Epithelial cell of proximal tubule (primary cell): ENCODE data around the gene OR4C15. TPM values are rescaled to one million over a fixed set of nuclear protein-coding genes. Genes with fewer than 3 reads are reported as not detected.

ENCODE experiments used
- DNase-seq: peaks from one replicate; pipeline ENCODE4 v3.0.0-alpha.2; 2011; ENCODE audit warnings: low read depth
- H3K4me3 ChIP-seq: 2 replicates; pipeline ENCODE4 v1.5.1; 2011; ENCODE audit warnings: low read depth, mild to moderate bottlenecking, low read length
- CTCF ChIP-seq: conservative IDR thresholded peaks from 2 replicates; pipeline ENCODE4 v1.5.1; 2012; ENCODE audit warnings: low read depth, mild to moderate bottlenecking, low read length
- total RNA-seq: library from RNA; depleted of rRNA; stranded (reverse); fragments of >200 nt; gene quantifications from 2 replicates; pipeline ENCODE4 v1.2.3, GENCODE V29; 2015

Gene OR4C15
- not detected in 2 replicates for total RNA-seq

- H3K4me3 ChIP-seq, result no peak within 1 kb of the TSS
- DNase-seq, result no peak
- TF ChIP-seq CTCF, result no peak
Observed at GRCh38 chr11:55554169-55554568, at the start of gene OR4C15. Gene OR4C15 (plus strand): TSS chr11:55554469. CDS start chr11:55554469, 0 bp downstream.

- no peak for TF ChIP-seq CTCF
- no peak within 1 kb of the TSS for H3K4me3 ChIP-seq
- no peak for DNase-seq
Observed at GRCh38 chr11:55571828-55572227, 17.6 kb downstream of the OR4C15 start, which contains the start of gene OR4C16. Gene OR4C16 (plus strand): TSS chr11:55572128. CDS start chr11:55572128, 0 bp downstream.

DNA sequence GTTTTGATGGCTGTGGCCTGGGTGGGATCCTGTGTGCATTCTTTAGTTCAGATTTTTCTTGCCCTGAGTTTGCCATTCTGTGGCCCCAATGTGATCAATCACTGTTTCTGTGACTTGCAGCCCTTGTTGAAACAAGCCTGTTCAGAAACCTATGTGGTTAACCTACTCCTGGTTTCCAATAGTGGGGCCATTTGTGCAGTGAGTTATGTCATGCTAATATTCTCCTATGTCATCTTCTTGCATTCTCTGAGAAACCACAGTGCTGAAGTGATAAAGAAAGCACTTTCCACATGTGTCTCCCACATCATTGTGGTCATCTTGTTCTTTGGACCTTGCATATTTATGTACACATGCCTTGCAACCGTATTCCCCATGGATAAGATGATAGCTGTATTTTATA, 18.3 kb downstream of the OR4C15 start:
- no peak for DNase-seq
- no peak for TF ChIP-seq CTCF
- no peak overlapping the region for H3K4me3 ChIP-seq

Other genes with a start within 250 kb of the OR4C15 start
- not detected in 2 replicates for gene OR4A16, start 211.3 kb upstream of the OR4C15 start, total RNA-seq
- gene OR4A15, start 186.5 kb upstream of the OR4C15 start, total RNA-seq, result not detected in 2 replicates
- gene OR4C16, start 17.7 kb downstream of the OR4C15 start, total RNA-seq, result not detected in 2 replicates
- gene OR4C11, start 53.2 kb downstream of the OR4C15 start, total RNA-seq, result not detected in 2 replicates
- gene OR4P4, start 80.6 kb downstream of the OR4C15 start, total RNA-seq, result not detected in 2 replicates
- gene OR4S2, start 93.9 kb downstream of the OR4C15 start, total RNA-seq, result not detected in 2 replicates
- not detected in 2 replicates for gene OR4C6, start 107.7 kb downstream of the OR4C15 start, total RNA-seq
- gene OR5D13, start 219.0 kb downstream of the OR4C15 start, total RNA-seq, result not detected in 2 replicates
- gene OR5D14, start 241.1 kb downstream of the OR4C15 start, total RNA-seq, result not detected in 2 replicates